HCT116 (cell line): ENCODE measurements around the gene IQCB1.

Experiments
- CEBPB ChIP-seq: IDR thresholded peaks from 2 replicates; pipeline ENCODE4 v1.6.1; 2012; ENCODE audit warnings: low read depth
- CTCF ChIP-seq, 3 experiments: fragments of 200-600 bp in 1 of 3; sonication (generic) in 1 of 3; IDR thresholded peaks in 2 of 3; conservative IDR thresholded peaks in 1 of 3; 2 replicates each; pipeline ENCODE4 v1.5.1; 2012 to 2017; ENCODE audit warnings: low read depth in 2 of 3, low read length in 2 of 3, antibody characterized with exemption in 1 of 3, borderline replicate concordance in 1 of 3, control low read depth in 1 of 3, mild to moderate bottlenecking in 1 of 3, mixed read lengths in 1 of 3, mixed run types in 1 of 3, moderate library complexity in 1 of 3; ENCODE audit not compliant: insufficient read depth in 1 of 3
- EZH2phosphoT487 ChIP-seq: fragments of 200-600 bp; IDR thresholded peaks from 2 replicates; pipeline ENCODE4 v1.6.1; 2018; ENCODE audit warnings: antibody characterized with exemption, borderline replicate concordance
- POLR2A ChIP-seq: IDR thresholded peaks from 2 replicates; pipeline ENCODE4 v1.7.0; 2011; ENCODE audit warnings: borderline replicate concordance; ENCODE audit not compliant: insufficient read depth, insufficient read length; ENCODE audit errors: extremely low read depth
- RAD21 ChIP-seq: IDR thresholded peaks from 2 replicates; pipeline ENCODE4 v1.6.1; 2012; ENCODE audit warnings: low read depth, mild to moderate bottlenecking
- SP1 ChIP-seq: IDR thresholded peaks from 2 replicates; pipeline ENCODE4 v1.6.1; 2012; ENCODE audit warnings: low read depth

GRCh38 chr3:121723485-121723884 is 111.4 kb downstream of the IQCB1 start:
- TF ChIP-seq POLR2A (no peak), RAD21 (no peak), EZH2phosphoT487 (no peak), SP1 (no peak), CTCF (IDR thresholded peaks at IDR 0.05 in 2 of 3, conservative IDR thresholded peaks at IDR 0.05 in 1 of 3; ENCODE audit: borderline replicate concordance in 1 of 3, insufficient read depth in 1 of 3, low read depth in 2 of 3, low read length in 2 of 3) (no peak), CEBPB (no peak)
